HepG2 (cell line): ENCODE measurements around the gene CHPF. TPM values are rescaled to one million over a fixed set of nuclear protein-coding genes. Genes with fewer than 3 reads are reported as not detected.

Experiments
- AHR ChIP-seq: IDR thresholded peaks from 2 replicates; pipeline ENCODE4 v1.6.1; 2018; ENCODE audit warnings: missing genetic modification reagents, missing compliant biosample characterization
- ARNTL ChIP-seq: sonication (generic); formaldehyde crosslinking; IDR thresholded peaks from 2 replicates; pipeline ENCODE4 v1.4.0; 2020; ENCODE audit warnings: mild to moderate bottlenecking, missing genetic modification reagents
- ATAD3A ChIP-seq: sonication (generic); formaldehyde crosslinking; IDR thresholded peaks from 2 replicates; pipeline ENCODE4 v1.4.0; 2020; ENCODE audit warnings: missing genetic modification reagents
- BRCA1 ChIP-seq: sonication (generic); formaldehyde crosslinking; IDR thresholded peaks from 2 replicates; pipeline ENCODE4 v1.4.0; 2020; ENCODE audit warnings: missing genetic modification reagents
- HNRNPH1 ChIP-seq: fragments of 200-400 bp; formaldehyde crosslinking; optimal IDR thresholded peaks from 2 replicates; pipeline ENCODE3; 2017; ENCODE audit warnings: mild to moderate bottlenecking, low read depth, low read length
- KAT8 ChIP-seq: IDR thresholded peaks from 2 replicates; pipeline ENCODE4 v1.6.1; 2016; ENCODE audit warnings: missing genetic modification reagents, missing compliant biosample characterization
- KDM2A ChIP-seq: sonication (generic); formaldehyde crosslinking; IDR thresholded peaks from 2 replicates; pipeline ENCODE4 v1.4.0; 2020; ENCODE audit warnings: low read depth, missing genetic modification reagents, borderline replicate concordance
- KDM5A ChIP-seq: fragments of 200-600 bp; sonication (generic); IDR thresholded peaks from 2 replicates; pipeline ENCODE4 v1.7.0; 2018; ENCODE audit warnings: antibody characterized with exemption, mild to moderate bottlenecking, low read length, borderline replicate concordance
- NFKB2 ChIP-seq: sonication (generic); formaldehyde crosslinking; IDR thresholded peaks from 2 replicates; pipeline ENCODE4 v1.4.0; 2020; ENCODE audit warnings: missing genetic modification reagents, borderline replicate concordance
- NR2C2 ChIP-seq: sonication (generic); formaldehyde crosslinking; IDR thresholded peaks from 2 replicates; pipeline ENCODE4 v1.4.0; 2020; ENCODE audit warnings: missing genetic modification reagents, mild to moderate bottlenecking, moderate library complexity, borderline replicate concordance
- ONECUT2 ChIP-seq: sonication (generic); formaldehyde crosslinking; IDR thresholded peaks from 2 replicates; pipeline ENCODE4 v1.4.0; 2020; ENCODE audit warnings: missing genetic modification reagents
- PAWR ChIP-seq: sonication (generic); formaldehyde crosslinking; IDR thresholded peaks from 2 replicates; pipeline ENCODE4 v1.4.0; 2020; ENCODE audit warnings: missing genetic modification reagents, mild to moderate bottlenecking, borderline replicate concordance
- SATB2 ChIP-seq: sonication (generic); formaldehyde crosslinking; IDR thresholded peaks from 2 replicates; pipeline ENCODE4 v1.5.0; 2020; ENCODE audit warnings: missing genetic modification reagents
- SNAPC2 ChIP-seq: sonication (generic); formaldehyde crosslinking; IDR thresholded peaks from 2 replicates; pipeline ENCODE4 v1.8.1; 2022; ENCODE audit warnings: mild to moderate bottlenecking, missing genetic modification reagents
- SP1 ChIP-seq, 2 experiments: fragments of 450-650 bp in 1 of 2; sonication (generic) in 1 of 2; formaldehyde crosslinking in 1 of 2; IDR thresholded peaks; 2 replicates each; pipeline versions ENCODE4 v1.4.0 to v1.6.1; 2016 to 2020; ENCODE audit warnings: missing genetic modification reagents in 1 of 2
- TARDBP ChIP-seq: sonication (generic); formaldehyde crosslinking; IDR thresholded peaks from 2 replicates; pipeline ENCODE4 v1.8.0; 2022; ENCODE audit warnings: mild to moderate bottlenecking, missing genetic modification reagents
- ZBTB4 ChIP-seq: sonication (generic); formaldehyde crosslinking; IDR thresholded peaks from 2 replicates; pipeline ENCODE4 v1.4.0; 2020; ENCODE audit warnings: missing genetic modification reagents, mild to moderate bottlenecking, borderline replicate concordance
- ZFP36L1 ChIP-seq: sonication (generic); formaldehyde crosslinking; IDR thresholded peaks from 2 replicates; pipeline ENCODE4 v1.8.0; 2022; ENCODE audit warnings: mild to moderate bottlenecking, missing genetic modification reagents, moderate library complexity
- ZNF274 ChIP-seq: sonication (generic); formaldehyde crosslinking; IDR thresholded peaks from 2 replicates; pipeline ENCODE4 v1.5.1; 2020; ENCODE audit warnings: mild to moderate bottlenecking, missing genetic modification reagents
- ZNF282 ChIP-seq: fragments of 450-650 bp; IDR thresholded peaks from 2 replicates; pipeline ENCODE4 v1.6.1; 2018; ENCODE audit not compliant: partially characterized antibody
- ZNF34 ChIP-seq: sonication (generic); formaldehyde crosslinking; IDR thresholded peaks from 2 replicates; pipeline ENCODE4 v1.4.0; 2020; ENCODE audit warnings: mild to moderate bottlenecking, missing genetic modification reagents, borderline replicate concordance
- ZNF431 ChIP-seq: sonication (generic); formaldehyde crosslinking; IDR thresholded peaks from 2 replicates; pipeline ENCODE4 v1.9.0; 2022; ENCODE audit warnings: missing genetic modification reagents, low read depth, mild to moderate bottlenecking, borderline replicate concordance
- ZNF670 ChIP-seq: sonication (generic); formaldehyde crosslinking; IDR thresholded peaks from 2 replicates; pipeline ENCODE4 v1.8.0; 2022; ENCODE audit warnings: mild to moderate bottlenecking, missing genetic modification reagents, borderline replicate concordance
- ZNF710 ChIP-seq: sonication (generic); formaldehyde crosslinking; IDR thresholded peaks from 2 replicates; pipeline ENCODE4 v1.5.0; 2020; ENCODE audit warnings: mild to moderate bottlenecking, missing genetic modification reagents, borderline replicate concordance
- ZNF839 ChIP-seq: sonication (generic); formaldehyde crosslinking; IDR thresholded peaks from 2 replicates; pipeline ENCODE4 v1.4.0; 2020; ENCODE audit warnings: missing genetic modification reagents, mild to moderate bottlenecking, borderline replicate concordance
- polyA plus RNA-seq, 8 experiments: library from polyadenylated mRNA; depleted of rRNA in 3 of 8; stranded (reverse) in 7 of 8; unstranded in 1 of 8; fragments of >200 nt; fragmentation: Illumina TruSeq in 4 of 8; extraction: Trizol in 4 of 8; gene quantifications; 2 replicates each; pipeline versions ENCODE4 v1.2.1 to v1.2.3, GENCODE V29; 2011 to 2016; ENCODE audit warnings: low read depth in 4 of 8, missing spikeins in 1 of 8, mixed read lengths in 1 of 8; ENCODE audit not compliant: insufficient read depth in 1 of 8
- total RNA-seq, 5 experiments: library from RNA; depleted of rRNA; stranded (reverse); fragments of >200 nt; fragmentation: Illumina TruSeq; extraction: Trizol; gene quantifications; 2 replicates each; pipeline ENCODE4 v1.2.3, GENCODE V29; 2016; ENCODE audit warnings: low read depth in 1 of 5

Gene CHPF
- total and polyA plus RNA-seq, 2 of the 13 experiments (the other 11 are each of a cell fraction or from before 2014, with no cell fraction given) = 79.6 to 111 TPM

- no peak for TF ChIP-seq ATAD3A (CRISPR knock-in tag)
- TF ChIP-seq KDM5A = peak; percentile 64; the same call in 1 of the 2 replicates
- peak; percentile 24; the same call in 1 of the 2 replicates for TF ChIP-seq ARNTL (CRISPR knock-in tag)
- no peak for TF ChIP-seq KDM2A (CRISPR knock-in tag)
- TF ChIP-seq ZNF670 (CRISPR knock-in tag) = no peak
- TF ChIP-seq ZNF431 (CRISPR knock-in tag) = 0 out of 2 replicates have a peak, but pooled peaks have one; percentile 30
- 0 out of 2 replicates have a peak, but pooled peaks have one; percentile 26 for TF ChIP-seq ZNF34
- no peak for TF ChIP-seq ZNF839 (CRISPR knock-in tag)
- TF ChIP-seq SATB2 (CRISPR knock-in tag) = no peak
- peak; percentile 49; the same call in 1 of the 2 replicates for TF ChIP-seq ZNF274 (CRISPR knock-in tag)
- no peak for TF ChIP-seq NR2C2
- TF ChIP-seq TARDBP = 0 out of 2 replicates have a peak, but pooled peaks have one; percentile 47
- peak; percentile 18; the same call in 1 of the 2 replicates for TF ChIP-seq ZNF710 (CRISPR knock-in tag)
- TF ChIP-seq NFKB2 (CRISPR knock-in tag) = no peak
- TF ChIP-seq HNRNPH1 = no peak
- TF ChIP-seq BRCA1 (CRISPR knock-in tag) = no peak
- peak; percentile 17; the same call in 1 of the 2 replicates for TF ChIP-seq ZBTB4 (CRISPR knock-in tag)
- no peak for TF ChIP-seq ONECUT2 (CRISPR knock-in tag)
- no peak for TF ChIP-seq ZNF282
- peak; percentile 80; the same call in 1 of the 2 replicates for TF ChIP-seq ZFP36L1 (CRISPR knock-in tag)
- no peak for TF ChIP-seq KAT8 (CRISPR knock-in tag)
- no peak for TF ChIP-seq SP1 (IDR thresholded peaks at IDR 0.05)
- TF ChIP-seq SP1 (CRISPR knock-in tag; IDR thresholded peaks at IDR 0.05) = no peak
- no peak for TF ChIP-seq PAWR (CRISPR knock-in tag)
- TF ChIP-seq SNAPC2 = peak; percentile 74; the same call in 1 of the 2 replicates
- TF ChIP-seq AHR (CRISPR knock-in tag) = no peak
These were observed 8.1 kb upstream of the CHPF start (continued) for GRCh38 chr2:219551441-219552381.
